ENCODE data around the gene GUCY1B1. TPM values are rescaled to one million over a fixed set of nuclear protein-coding genes. Genes with fewer than 3 reads are reported as not detected.

The GUCY1B1 gene
- total RNA-seq, 1 donor: 1.1 TPM

DNA sequence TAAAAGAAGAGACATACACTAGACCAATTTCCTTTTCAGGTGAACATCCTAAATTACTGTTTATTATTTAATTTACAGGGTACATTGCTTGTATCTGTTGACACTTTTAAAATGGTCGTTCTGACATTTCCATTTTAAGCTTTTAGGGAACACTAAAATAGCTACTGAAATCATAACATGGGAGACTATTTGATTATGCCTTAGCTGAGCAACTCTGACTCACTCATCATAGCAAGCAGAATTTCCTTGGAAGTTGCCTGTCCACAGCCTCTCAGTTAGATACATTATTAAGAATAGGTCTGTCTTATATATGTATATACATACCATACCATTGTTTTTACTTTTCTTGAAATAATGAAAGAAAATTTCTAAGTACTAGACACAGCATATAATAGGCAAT is 22.0 kb downstream of the GUCY1B1 start:
- TF ChIP-seq, protein P1, sequence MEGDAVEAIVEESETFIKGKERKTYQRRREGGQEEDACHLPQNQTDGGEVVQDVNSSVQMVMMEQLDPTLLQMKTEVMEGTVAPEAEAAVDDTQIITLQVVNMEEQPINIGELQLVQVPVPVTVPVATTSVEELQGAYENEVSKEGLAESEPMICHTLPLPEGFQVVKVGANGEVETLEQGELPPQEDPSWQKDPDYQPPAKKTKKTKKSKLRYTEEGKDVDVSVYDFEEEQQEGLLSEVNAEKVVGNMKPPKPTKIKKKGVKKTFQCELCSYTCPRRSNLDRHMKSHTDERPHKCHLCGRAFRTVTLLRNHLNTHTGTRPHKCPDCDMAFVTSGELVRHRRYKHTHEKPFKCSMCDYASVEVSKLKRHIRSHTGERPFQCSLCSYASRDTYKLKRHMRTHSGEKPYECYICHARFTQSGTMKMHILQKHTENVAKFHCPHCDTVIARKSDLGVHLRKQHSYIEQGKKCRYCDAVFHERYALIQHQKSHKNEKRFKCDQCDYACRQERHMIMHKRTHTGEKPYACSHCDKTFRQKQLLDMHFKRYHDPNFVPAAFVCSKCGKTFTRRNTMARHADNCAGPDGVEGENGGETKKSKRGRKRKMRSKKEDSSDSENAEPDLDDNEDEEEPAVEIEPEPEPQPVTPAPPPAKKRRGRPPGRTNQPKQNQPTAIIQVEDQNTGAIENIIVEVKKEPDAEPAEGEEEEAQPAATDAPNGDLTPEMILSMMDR (IDR thresholded peaks at IDR 0.05; ENCODE audit: extremely low read depth, low read depth, low read length): no peak
- Histone ChIP-seq H4K20me1 (ENCODE audit: insufficient read depth, low read length) (no peaks in the 10 kb centered on the region), H3K27me3 (ENCODE audit: insufficient read depth, low read length) (no peaks in the 10 kb centered on the region), H3K4me1 (ENCODE audit: insufficient read depth, low read length) (no peaks in the 10 kb centered on the region), H3K79me2 (ENCODE audit: insufficient read depth, low read length) (no peaks in the 10 kb centered on the region), H3K9me3 (ENCODE audit: low read depth, low read length) (no peaks in the 10 kb centered on the region), H3K27ac (ENCODE audit: low read depth, low read length) (no peak overlapping the region), H3K36me3 (ENCODE audit: insufficient read depth, low read length) (no peaks in the 10 kb centered on the region), H3K4me2 (ENCODE audit: insufficient read depth, low read length) (no peak overlapping the region), H3K4me3 (ENCODE audit: insufficient read depth, low read length) (no peak overlapping the region), H2AFZ (ENCODE audit: low read length) (no peak overlapping the region)
- no peak for DNase-seq (ENCODE audit: insufficient read length, low spot score, missing footprints)

DNA sequence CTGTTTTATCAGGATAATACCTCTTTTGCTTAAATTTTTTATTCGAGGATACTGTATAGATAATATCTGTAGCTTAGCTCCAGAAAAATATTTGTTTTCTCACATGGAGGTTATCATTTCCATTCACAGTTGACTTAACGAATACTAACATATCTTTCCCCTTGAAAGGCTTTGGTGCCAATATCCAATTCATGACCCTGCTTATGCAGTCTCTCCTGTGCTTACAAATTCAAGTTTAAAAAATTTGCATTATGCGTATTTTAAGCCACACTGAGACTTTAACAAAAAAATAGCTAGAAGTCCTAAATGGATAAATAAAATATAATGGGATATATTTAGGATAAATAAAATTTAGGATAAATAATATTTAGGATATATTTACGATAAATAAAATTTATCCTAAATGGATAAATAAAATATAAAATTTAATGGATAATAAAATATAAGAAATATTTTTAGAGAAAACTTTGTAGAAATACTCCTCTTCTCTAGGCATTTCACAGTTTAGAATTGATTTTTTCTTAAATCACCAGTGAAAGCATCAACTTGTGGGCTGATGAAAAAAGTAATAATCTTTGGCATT is 22.5 kb downstream of the GUCY1B1 start:
- Histone ChIP-seq H2AFZ (ENCODE audit: low read length) (no peak overlapping the region), H3K4me1 (ENCODE audit: insufficient read depth, low read length) (no peaks in the 10 kb centered on the region), H3K9me3 (ENCODE audit: low read depth, low read length) (no peaks in the 10 kb centered on the region), H3K36me3 (ENCODE audit: insufficient read depth, low read length) (no peaks in the 10 kb centered on the region), H4K20me1 (ENCODE audit: insufficient read depth, low read length) (no peaks in the 10 kb centered on the region), H3K79me2 (ENCODE audit: insufficient read depth, low read length) (no peaks in the 10 kb centered on the region), H3K4me3 (ENCODE audit: insufficient read depth, low read length) (no peak overlapping the region), H3K27me3 (ENCODE audit: insufficient read depth, low read length) (no peaks in the 10 kb centered on the region), H3K27ac (ENCODE audit: low read depth, low read length) (no peak overlapping the region), H3K4me2 (ENCODE audit: insufficient read depth, low read length) (no peak overlapping the region)
- TF ChIP-seq, protein P1 (IDR thresholded peaks at IDR 0.05; ENCODE audit: extremely low read depth, low read depth, low read length): no peak
- no peak for DNase-seq (ENCODE audit: insufficient read length, low spot score, missing footprints)

DNA sequence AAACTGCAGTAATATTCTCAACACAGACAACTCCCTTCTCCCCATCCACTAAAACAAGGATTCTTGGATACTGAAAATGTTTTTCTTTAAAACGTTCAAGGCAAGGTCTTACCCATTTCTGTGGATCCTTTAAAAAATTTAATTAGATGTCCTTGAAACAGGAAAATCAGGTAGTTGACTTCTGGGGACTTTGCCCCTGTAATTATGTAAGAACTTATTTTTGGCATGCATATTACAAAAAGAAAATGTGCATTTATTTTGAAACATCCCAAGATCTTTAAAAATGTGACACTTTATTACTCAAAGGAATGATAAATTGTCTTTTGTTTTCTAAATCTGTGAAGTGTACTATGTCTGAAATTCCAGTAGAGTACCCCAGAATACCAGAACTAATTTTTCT is 25.8 kb downstream of the GUCY1B1 start:
- Histone ChIP-seq H4K20me1 (ENCODE audit: insufficient read depth, low read length) (no peaks in the 10 kb centered on the region), H3K4me1 (ENCODE audit: insufficient read depth, low read length) (no peaks in the 10 kb centered on the region), H2AFZ (ENCODE audit: low read length) (no peak overlapping the region), H3K36me3 (ENCODE audit: insufficient read depth, low read length) (no peaks in the 10 kb centered on the region), H3K9me3 (ENCODE audit: low read depth, low read length) (no peaks in the 10 kb centered on the region), H3K4me3 (ENCODE audit: insufficient read depth, low read length) (no peak overlapping the region), H3K4me2 (ENCODE audit: insufficient read depth, low read length) (no peak overlapping the region), H3K79me2 (ENCODE audit: insufficient read depth, low read length) (no peaks in the 10 kb centered on the region), H3K27me3 (ENCODE audit: insufficient read depth, low read length) (no peaks in the 10 kb centered on the region), H3K27ac (ENCODE audit: low read depth, low read length) (no peak overlapping the region)
- TF ChIP-seq, protein P1 (IDR thresholded peaks at IDR 0.05; ENCODE audit: extremely low read depth, low read depth, low read length): no peak
- no peak for DNase-seq (ENCODE audit: insufficient read length, low spot score, missing footprints)

DNA sequence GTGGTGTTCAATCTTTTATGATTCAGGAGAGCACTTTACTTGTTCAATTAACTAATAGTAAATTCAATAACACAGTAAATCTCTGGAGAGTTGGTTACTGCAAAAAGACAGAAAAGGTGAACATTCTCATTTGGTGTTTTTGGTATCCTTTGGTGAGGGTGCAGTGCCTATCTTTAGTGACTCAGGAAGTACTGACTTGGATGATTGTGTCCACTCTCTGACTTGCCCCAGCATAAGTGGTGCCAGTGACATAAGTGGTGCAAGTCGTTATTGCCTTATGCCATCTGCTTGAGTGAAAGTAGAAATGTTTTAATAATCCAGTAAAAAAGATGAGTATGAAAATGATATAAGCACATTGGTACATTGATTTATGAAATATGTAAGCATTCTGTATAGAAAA is 27.0 kb downstream of the GUCY1B1 start:
- H3K27ac ChIP-seq (ENCODE audit: low read depth, low read length): no peak overlapping the region
- H3K4me2 ChIP-seq (ENCODE audit: insufficient read depth, low read length): no peak overlapping the region
- no peak overlapping the region for H3K4me3 ChIP-seq (ENCODE audit: insufficient read depth, low read length)
- no peak for DNase-seq (ENCODE audit: insufficient read length, low spot score, missing footprints)
- no peaks in the 10 kb centered on the region for H3K27me3 ChIP-seq (ENCODE audit: insufficient read depth, low read length)
- H3K36me3 ChIP-seq (ENCODE audit: insufficient read depth, low read length): no peaks in the 10 kb centered on the region
- H3K9me3 ChIP-seq (ENCODE audit: low read depth, low read length): no peaks in the 10 kb centered on the region
- TF ChIP-seq, protein P1 (IDR thresholded peaks at IDR 0.05; ENCODE audit: extremely low read depth, low read depth, low read length): no peak
- H4K20me1 ChIP-seq (ENCODE audit: insufficient read depth, low read length): no peaks in the 10 kb centered on the region
- H2AFZ ChIP-seq (ENCODE audit: low read length): no peak overlapping the region
- H3K79me2 ChIP-seq (ENCODE audit: insufficient read depth, low read length): no peaks in the 10 kb centered on the region
- no peaks in the 10 kb centered on the region for H3K4me1 ChIP-seq (ENCODE audit: insufficient read depth, low read length)
